Activated CD4-positive, alpha-beta T cell treated with anti-CD3 and anti-CD28 coated beads for 36 hours (primary cell): ENCODE data around the gene ZMPSTE24. TPM values are rescaled to one million over a fixed set of nuclear protein-coding genes. Genes with fewer than 3 reads are reported as not detected.
A peak's percentile ranks its signal among the peaks of the same experiment; 100 is the strongest.
"Not testable (repeated sequence)": the region's sequence is repeated elsewhere in the genome, so short reads cannot be mapped to it uniquely, and the experiment has no call there.

ENCODE experiments used
- ATAC-seq: fragments of 200-7000 bp; cut with Tn5 transposase; one replicate; pipeline ENCODE4 v1.10.0; 2021; ENCODE audit warnings: mild to moderate bottlenecking, moderate library complexity
- CTCF ChIA-PET: fragments of 350-600 bp; sonication (Branson Sonifier 250); formaldehyde crosslinking; loops from one replicate; lab custom pipeline; 2021; ENCODE audit warnings: antibody characterized with exemption; lab: Charles Lee
- POLR2A ChIA-PET: fragments of 350-600 bp; sonication (Branson Sonifier 250); formaldehyde crosslinking; loops from one replicate; lab custom pipeline; 2021; ENCODE audit warnings: antibody characterized with exemption, inconsistent platforms; lab: Charles Lee
- DNase-seq: peaks from one replicate; pipeline ENCODE4 v3.0.0-alpha.2; 2020
- H3K27ac Mint-ChIP-seq: one replicate; pipeline ENCODE4 v1.8.0; 2021; ENCODE audit warnings: mixed read lengths
- H3K27me3 Mint-ChIP-seq: one replicate; pipeline ENCODE4 v1.8.0; 2021; ENCODE audit warnings: mixed read lengths
- H3K36me3 Mint-ChIP-seq: one replicate; pipeline ENCODE4 v1.8.0; 2021; ENCODE audit warnings: low read depth, mixed read lengths
- H3K4me1 Mint-ChIP-seq: one replicate; pipeline ENCODE4 v1.8.0; 2021; ENCODE audit warnings: mixed read lengths
- H3K4me3 Mint-ChIP-seq: one replicate; pipeline ENCODE4 v1.8.0; 2021; ENCODE audit warnings: mild to moderate bottlenecking, moderate library complexity, mixed read lengths
- H3K9me3 Mint-ChIP-seq: one replicate; pipeline ENCODE4 v1.8.0; 2021; ENCODE audit warnings: low read depth, mixed read lengths
- intact Hi-C, 2 experiments: fragments of 100-400 bp; cut with DNase I in 1 of 2; cut with micrococcal nuclease in 1 of 2; formaldehyde crosslinking; loops; one replicate each; pipeline versions ENCODE4 v1.14.2 to v1.15.1; 2022 to 2024; cut with DNase I, micrococcal nuclease
- total RNA-seq, 2 experiments: library from RNA; stranded (reverse); gene quantifications; one replicate each; pipeline ENCODE4 v1.2.3, GENCODE V29; 2021

Gene ZMPSTE24
- total RNA-seq, result 10 to 100 TPM; 20.7 to 23.0 TPM

GRCh38 chr1:40257688-40258444 is at the start of gene ZMPSTE24:
Gene ZMPSTE24 (plus strand): TSS chr1:40258236. CDS start chr1:40258272, 36 bp downstream.
- H3K36me3 Mint-ChIP-seq, result peaks cover 47% of the 10 kb centered on the region
- peak; percentile 98 for DNase-seq
- ChIA-PET CTCF (interaction anchor here (0.6 to 1.0 kb wide), 4 partner anchors 58 to 148 kb away, joined by 3 to 9 read pairs (median 4); no protein-coding TSS in a partner anchor), POLR2A (interaction anchor here (0.6 to 1.5 kb wide), 7 partner anchors 8 to 254 kb away, joined by 3 to 4 read pairs (median 3); no protein-coding TSS in a partner anchor)
- H3K9me3 Mint-ChIP-seq, result no peaks in the 10 kb centered on the region
- peaks cover 47% of the 10 kb centered on the region for H3K4me1 Mint-ChIP-seq
- ATAC-seq, result peak; percentile 97
- H3K4me3 Mint-ChIP-seq, result peak within 1 kb of the TSS; percentile 99
- H3K27me3 Mint-ChIP-seq, result no peaks in the 10 kb centered on the region
- intact Hi-C loops, result loop anchor here (1.0 to 5.0 kb wide), 13 partner anchors 17 to 1066 kb away; partner anchors contain the start of genes CAP1 (in 2 of the 2), RLF (in 2 of the 2), COL9A2 (in 1 of the 2) and NFYC (in 1 of the 2)
- H3K27ac Mint-ChIP-seq, result peak within 1 kb of the TSS; percentile 100

DNA sequence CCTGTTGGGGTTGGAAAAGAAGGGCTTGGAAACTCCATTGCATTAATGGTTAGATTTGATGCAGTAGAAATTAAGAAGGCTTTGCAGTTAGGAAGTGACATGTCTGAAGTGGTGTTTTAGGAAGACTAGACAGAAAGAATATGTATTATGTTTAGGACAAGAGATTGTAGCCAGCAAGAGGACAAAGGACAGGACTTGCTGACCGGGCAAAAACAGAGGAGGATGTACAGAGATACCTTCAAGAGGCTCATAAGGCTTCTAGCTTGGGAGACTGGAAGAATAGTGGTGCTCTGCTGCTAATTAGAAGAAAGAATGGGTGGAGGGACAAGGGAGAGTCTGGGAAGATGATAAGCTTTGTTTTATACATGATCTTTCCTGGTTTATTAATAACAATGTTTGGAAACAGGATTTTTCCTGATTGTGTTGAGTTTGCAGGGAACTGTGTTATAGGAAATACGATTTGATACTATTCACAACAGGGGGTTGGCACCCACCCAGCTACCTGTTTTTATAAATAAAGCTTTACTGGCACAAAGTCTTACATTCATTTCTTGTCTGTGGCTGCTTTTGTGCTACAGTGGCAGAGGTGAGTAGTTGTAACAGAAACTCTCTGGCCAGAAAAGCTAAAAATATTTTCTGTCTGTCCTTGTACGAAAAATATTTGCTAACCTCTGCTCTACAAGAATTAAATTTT is 47.4 kb upstream of the ZMPSTE24 start:
- no peak for ATAC-seq
- H3K27ac Mint-ChIP-seq, result no peak overlapping the region

GRCh38 chr1:40218333-40218732 is 39.7 kb upstream of the ZMPSTE24 start:
- Mint-ChIP-seq H3K27me3 (no peaks in the 10 kb centered on the region), H3K9me3 (no peaks in the 10 kb centered on the region), H3K36me3 (peaks cover 24% of the 10 kb centered on the region), H3K4me3 (no peak overlapping the region), H3K27ac (peak overlapping the region; percentile 61), H3K4me1 (peaks cover 39% of the 10 kb centered on the region)
- CTCF ChIA-PET, result interaction anchor here (2.1 kb wide), 1 partner anchor 65 kb away, joined by 5 read pairs; no protein-coding TSS in a partner anchor
- ATAC-seq, result no peak
- POLR2A ChIA-PET, result no interaction called here
- DNase-seq, result no peak
- intact Hi-C loops, result no loop called here

More for the DNA sequence above, 47.4 kb upstream of the ZMPSTE24 start:
- ChIA-PET CTCF (interaction anchor here (0.8 to 1.6 kb wide), 4 partner anchors 15 to 104 kb away, joined by 4 to 7 read pairs (median 4); no protein-coding TSS in a partner anchor), POLR2A (no interaction called here)
- intact Hi-C loops, result no loop called here
- DNase-seq, result no peak
- Mint-ChIP-seq H3K4me3 (no peak overlapping the region), H3K9me3 (no peaks in the 10 kb centered on the region), H3K36me3 (peaks cover 35% of the 10 kb centered on the region), H3K27me3 (no peaks in the 10 kb centered on the region), H3K4me1 (peaks cover 10% of the 10 kb centered on the region)

DNA sequence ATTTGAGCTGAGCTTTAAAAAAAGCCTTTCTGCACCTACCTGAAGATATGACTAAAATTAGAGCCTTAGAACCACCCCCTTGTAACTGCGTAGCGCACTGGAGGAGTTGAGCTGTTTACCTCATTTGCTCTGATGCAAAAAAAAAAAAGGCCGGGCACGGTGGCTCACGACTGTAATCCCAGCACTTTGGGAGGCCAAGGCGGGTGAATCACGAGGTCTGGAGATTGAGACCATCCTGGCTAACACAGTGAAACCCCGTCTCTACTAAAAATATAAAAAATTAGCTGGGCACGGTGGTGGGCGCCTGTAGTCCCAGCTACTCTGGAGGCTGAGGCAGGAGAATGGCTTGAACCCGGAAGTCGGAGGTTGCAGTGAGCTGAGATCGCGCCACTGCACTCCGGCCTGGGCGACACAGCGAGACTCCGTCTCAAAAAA is 36.5 kb upstream of the ZMPSTE24 start:
- intact Hi-C loops, result loop anchor here in 1 of 2 experiments (5.0 kb wide), 1 partner anchor 41 kb away; no protein-coding TSS in a partner anchor
- POLR2A ChIA-PET, result interaction anchor here (0.6 to 0.7 kb wide), 2 partner anchors 20 to 47 kb away, joined by 3 to 8 read pairs; no protein-coding TSS in a partner anchor
- H3K36me3 Mint-ChIP-seq, result peaks cover 21% of the 10 kb centered on the region

GRCh38 chr1:40221977-40222772 is 35.9 kb upstream of the ZMPSTE24 start:
- no peak overlapping the region for H3K27ac Mint-ChIP-seq
- no peaks in the 10 kb centered on the region for H3K9me3 Mint-ChIP-seq
- DNase-seq (no peak), ATAC-seq (no peak)
- no peaks in the 10 kb centered on the region for H3K27me3 Mint-ChIP-seq
- ChIA-PET POLR2A (interaction anchor here (0.6 kb wide), 1 partner anchor 19 kb away, joined by 8 read pairs; no protein-coding TSS in a partner anchor), CTCF (interaction anchor here (0.5 to 1.5 kb wide), 5 partner anchors 20 to 72 kb away, joined by 3 to 5 read pairs (median 3); no protein-coding TSS in a partner anchor)
- intact Hi-C loops, result loop anchor here in 1 of 2 experiments (5.0 kb wide), 1 partner anchor 40 kb away; no protein-coding TSS in a partner anchor
- H3K4me3 Mint-ChIP-seq, result no peak overlapping the region
- peaks cover 20% of the 10 kb centered on the region for H3K36me3 Mint-ChIP-seq
- H3K4me1 Mint-ChIP-seq, result peaks cover 27% of the 10 kb centered on the region

More for the DNA sequence above, 36.5 kb upstream of the ZMPSTE24 start:
- H3K27me3 Mint-ChIP-seq, ATAC-seq, H3K9me3 Mint-ChIP-seq, H3K27ac Mint-ChIP-seq, DNase-seq, H3K4me3 Mint-ChIP-seq: not testable (repeated sequence)
- CTCF ChIA-PET, result interaction anchor here (0.5 to 0.6 kb wide), 3 partner anchors 51 to 62 kb away, joined by 3 to 4 read pairs (median 3); no protein-coding TSS in a partner anchor
- H3K4me1 Mint-ChIP-seq, result peaks cover 33% of the 10 kb centered on the region

DNA sequence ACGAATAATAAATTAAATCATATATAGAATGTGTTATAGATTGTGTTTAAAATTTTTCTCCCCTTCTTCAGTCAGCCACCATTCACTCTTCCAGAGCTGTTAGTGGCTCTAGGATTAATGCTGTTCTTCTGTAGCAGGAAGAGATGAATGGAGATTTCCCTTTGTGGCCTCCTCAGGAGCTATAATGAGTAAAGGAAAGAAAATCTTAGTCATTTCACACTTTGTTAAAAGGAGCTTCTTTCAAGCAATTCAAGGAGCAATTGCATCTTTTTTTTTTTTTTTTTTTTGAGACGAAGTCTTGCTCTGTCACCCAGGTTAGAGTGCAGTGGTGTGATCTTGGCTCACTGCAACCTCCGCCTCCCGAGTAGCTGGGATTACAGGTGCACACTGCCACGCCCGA is 34.0 kb upstream of the ZMPSTE24 start:
- Mint-ChIP-seq H3K4me3 (no peak overlapping the region), H3K4me1 (peaks cover 23% of the 10 kb centered on the region), H3K9me3 (no peaks in the 10 kb centered on the region), H3K27me3 (no peaks in the 10 kb centered on the region), H3K27ac (no peak overlapping the region), H3K36me3 (peaks cover 20% of the 10 kb centered on the region)
- ATAC-seq (peak; percentile 88), DNase-seq (peak; percentile 45)
- ChIA-PET CTCF (interaction anchor here (0.6 to 2.6 kb wide), 8 partner anchors 13 to 372 kb away, joined by 3 to 9 read pairs (median 3); no protein-coding TSS in a partner anchor), POLR2A (interaction anchor here (0.6 kb wide), 3 partner anchors 35 to 379 kb away, joined by 4 to 6 read pairs (median 6); no protein-coding TSS in a partner anchor)
- intact Hi-C loops, result loop anchor here (1.0 to 5.0 kb wide), 3 partner anchors 17 to 40 kb away; no protein-coding TSS in a partner anchor

- intact Hi-C loops, result loop anchor here in 1 of 2 experiments (2.0 kb wide), 1 partner anchor 31 kb away; no protein-coding TSS in a partner anchor
- Mint-ChIP-seq H3K27ac (peak overlapping the region; percentile 24), H3K4me3 (no peak overlapping the region), H3K9me3 (no peaks in the 10 kb centered on the region), H3K27me3 (no peaks in the 10 kb centered on the region), H3K36me3 (peaks cover 32% of the 10 kb centered on the region), H3K4me1 (peaks cover 25% of the 10 kb centered on the region)
- POLR2A ChIA-PET, result no interaction called here
- DNase-seq, result no peak
- no peak for ATAC-seq
- CTCF ChIA-PET, result interaction anchor here (0.6 to 2.6 kb wide), 6 partner anchors 10 to 253 kb away, joined by 3 to 9 read pairs (median 3); no protein-coding TSS in a partner anchor
These were observed 31.8 kb upstream of the ZMPSTE24 start for GRCh38 chr1:40226192-40226591.

- Mint-ChIP-seq H3K27ac (peak overlapping the region; percentile 19), H3K27me3 (no peaks in the 10 kb centered on the region), H3K36me3 (peaks cover 67% of the 10 kb centered on the region), H3K9me3 (no peaks in the 10 kb centered on the region), H3K4me1 (peaks cover 30% of the 10 kb centered on the region), H3K4me3 (no peak overlapping the region)
- ChIA-PET POLR2A (interaction anchor here (0.6 to 0.7 kb wide), 3 partner anchors 116 to 280 kb away, joined by 3 to 8 read pairs (median 3); no protein-coding TSS in a partner anchor), CTCF (interaction anchor here (0.9 to 1.5 kb wide), 2 partner anchors 9 to 51 kb away, joined by 3 to 10 read pairs; no protein-coding TSS in a partner anchor)
- intact Hi-C loops, result no loop called here
- peak; percentile 83 for DNase-seq
- peak; percentile 89 for ATAC-seq
These were observed 25.6 kb upstream of the ZMPSTE24 start for GRCh38 chr1:40232444-40232843.

DNA sequence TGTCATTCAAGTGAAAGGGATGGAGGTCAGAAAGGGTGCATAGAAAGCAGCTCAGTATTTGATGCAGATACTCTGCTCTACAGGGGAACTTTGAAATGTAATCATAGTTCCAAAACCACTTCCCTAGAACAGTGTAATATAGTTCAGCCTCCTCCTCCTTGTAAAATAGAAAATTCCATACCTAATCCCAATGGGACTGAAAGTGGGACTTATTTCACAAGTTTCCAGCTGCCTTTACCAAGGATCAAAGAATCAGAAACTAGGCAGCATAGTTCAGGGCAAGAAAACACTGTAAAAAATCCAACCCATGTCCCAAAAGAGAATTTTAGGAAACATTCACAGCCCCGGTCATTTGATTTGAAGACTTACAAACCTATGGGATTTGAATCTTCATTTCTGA is 18.4 kb upstream of the ZMPSTE24 start:
- ChIA-PET CTCF (interaction anchor here (0.5 to 1.5 kb wide), 6 partner anchors 11 to 165 kb away, joined by 3 to 4 read pairs (median 3); no protein-coding TSS in a partner anchor), POLR2A (interaction anchor here (1.0 kb wide), 1 partner anchor 18 kb away, joined by 4 read pairs; no protein-coding TSS in a partner anchor)
- no peaks in the 10 kb centered on the region for H3K9me3 Mint-ChIP-seq
- H3K4me1 Mint-ChIP-seq, result peaks cover 45% of the 10 kb centered on the region
- ATAC-seq (no peak), DNase-seq (no peak)
- no peak overlapping the region for H3K4me3 Mint-ChIP-seq
- no peak overlapping the region for H3K27ac Mint-ChIP-seq
- H3K27me3 Mint-ChIP-seq, result no peaks in the 10 kb centered on the region
- peaks cover 54% of the 10 kb centered on the region for H3K36me3 Mint-ChIP-seq
- intact Hi-C loops, result loop anchor here (2.0 to 5.0 kb wide), 5 partner anchors 15 to 143 kb away; partner anchors contain the start of genes COL9A2 (in 1 of the 2) and RLF (in 1 of the 2)
